Suprapubic skin (tissue), 3 donors: ENCODE results near the gene UCK2.

Experiments
- EP300 ChIP-seq: sonication (generic); formaldehyde crosslinking; IDR thresholded peaks from one replicate; pipeline ENCODE4 v1.6.1; 2017; ENCODE audit warnings: antibody characterized with exemption
- POLR2A ChIP-seq, 2 donors: fragments of 450-650 bp; IDR thresholded peaks; one replicate each; pipeline ENCODE4 v1.6.1; 2017; ENCODE audit warnings: antibody characterized with exemption in 2 of 2, mild to moderate bottlenecking in 2 of 2, moderate library complexity in 2 of 2
- TF ChIP-seq, protein P1 (sequence below), 2 donors: fragments of 200-600 bp in 1 of 2; fragments of 450-650 bp in 1 of 2; sonication (generic) in 1 of 2; IDR thresholded peaks; one replicate each; pipeline ENCODE4 v1.5.1; 2016 to 2019; ENCODE audit warnings: antibody characterized with exemption in 2 of 2, mild to moderate bottlenecking in 1 of 2, moderate library complexity in 1 of 2

DNA sequence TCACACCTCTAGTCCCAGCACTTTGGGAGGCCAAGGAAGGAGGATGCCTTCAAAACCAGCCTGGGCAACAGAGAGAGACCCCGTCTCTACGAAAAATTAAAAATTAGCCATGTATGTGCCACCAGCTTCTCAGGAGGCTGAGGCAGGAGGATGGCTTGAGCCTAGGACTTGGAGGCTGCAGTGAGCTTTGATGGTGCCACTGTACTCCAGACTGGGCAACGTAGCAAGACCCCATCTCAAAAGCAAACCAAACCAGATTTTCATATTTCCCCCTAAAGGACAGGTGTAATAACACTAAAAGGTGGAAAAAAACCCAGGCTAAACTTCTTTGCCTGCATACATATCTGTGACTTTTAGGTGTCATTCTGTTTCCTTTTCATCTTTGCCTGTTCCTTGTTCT lies 3.7 kb downstream of the UCK2 start:
- TF ChIP-seq POLR2A (IDR thresholded peaks at IDR 0.05) (no peak), EP300 (no peak)
- TF ChIP-seq, protein P1, sequence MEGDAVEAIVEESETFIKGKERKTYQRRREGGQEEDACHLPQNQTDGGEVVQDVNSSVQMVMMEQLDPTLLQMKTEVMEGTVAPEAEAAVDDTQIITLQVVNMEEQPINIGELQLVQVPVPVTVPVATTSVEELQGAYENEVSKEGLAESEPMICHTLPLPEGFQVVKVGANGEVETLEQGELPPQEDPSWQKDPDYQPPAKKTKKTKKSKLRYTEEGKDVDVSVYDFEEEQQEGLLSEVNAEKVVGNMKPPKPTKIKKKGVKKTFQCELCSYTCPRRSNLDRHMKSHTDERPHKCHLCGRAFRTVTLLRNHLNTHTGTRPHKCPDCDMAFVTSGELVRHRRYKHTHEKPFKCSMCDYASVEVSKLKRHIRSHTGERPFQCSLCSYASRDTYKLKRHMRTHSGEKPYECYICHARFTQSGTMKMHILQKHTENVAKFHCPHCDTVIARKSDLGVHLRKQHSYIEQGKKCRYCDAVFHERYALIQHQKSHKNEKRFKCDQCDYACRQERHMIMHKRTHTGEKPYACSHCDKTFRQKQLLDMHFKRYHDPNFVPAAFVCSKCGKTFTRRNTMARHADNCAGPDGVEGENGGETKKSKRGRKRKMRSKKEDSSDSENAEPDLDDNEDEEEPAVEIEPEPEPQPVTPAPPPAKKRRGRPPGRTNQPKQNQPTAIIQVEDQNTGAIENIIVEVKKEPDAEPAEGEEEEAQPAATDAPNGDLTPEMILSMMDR (IDR thresholded peaks at IDR 0.05), result no peak
